ENCODE data around the gene IGF2R.

GRCh38 chr6:160034036-160034930, 65.4 kb downstream of the IGF2R start:
- TF ChIP-seq CTCF (IDR thresholded peaks at IDR 0.05; ENCODE audit: poor library complexity), result no peak
- TF ChIP-seq EZH2phosphoT487 (IDR thresholded peaks at IDR 0.05; ENCODE audit: low read depth, severe bottlenecking, unreplicated experiment), result no peak
- TF ChIP-seq EZH2 (IDR thresholded peaks at IDR 0.05; ENCODE audit: borderline replicate concordance), result no peak
